Measurements from ENCODE around the gene STARD3. TPM values are rescaled to one million over a fixed set of nuclear protein-coding genes. Genes with fewer than 3 reads are reported as not detected.

The STARD3 gene
- total and polyA plus RNA-seq, 2 donors (not counting 3 experiments of a cell fraction or from before 2014, with no cell fraction given): 51.0 to 75.7 TPM

DNA sequence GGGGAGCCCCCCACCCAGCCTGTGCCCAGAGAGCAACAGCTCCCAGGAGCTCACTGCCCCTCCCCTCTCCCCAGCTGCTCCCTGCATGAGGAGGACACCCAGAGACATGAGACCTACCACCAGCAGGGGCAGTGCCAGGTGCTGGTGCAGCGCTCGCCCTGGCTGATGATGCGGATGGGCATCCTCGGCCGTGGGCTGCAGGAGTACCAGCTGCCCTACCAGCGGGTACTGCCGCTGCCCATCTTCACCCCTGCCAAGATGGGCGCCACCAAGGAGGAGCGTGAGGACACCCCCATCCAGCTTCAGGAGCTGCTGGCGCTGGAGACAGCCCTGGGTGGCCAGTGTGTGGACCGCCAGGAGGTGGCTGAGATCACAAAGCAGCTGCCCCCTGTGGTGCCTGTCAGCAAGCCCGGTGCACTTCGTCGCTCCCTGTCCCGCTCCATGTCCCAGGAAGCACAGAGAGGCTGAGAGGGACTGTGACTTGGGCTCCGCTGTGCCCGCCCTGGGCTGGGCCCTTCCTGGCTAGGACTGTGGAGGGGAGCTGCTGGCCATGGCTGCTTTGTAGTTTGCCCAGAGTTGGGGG is 28.8 kb downstream of the STARD3 start:
- DNase-seq (ENCODE audit: low read depth, low spot score) (no peak), FAIRE-seq (no peak)
- Histone ChIP-seq H3K9ac (replicated peaks; ENCODE audit: extremely low read depth, insufficient read depth, low read length) (no peak overlapping the region), H3K4me1 (ENCODE audit: control insufficient read depth, extremely low read depth, insufficient read depth, low read length) (no peaks in the 10 kb centered on the region), H3K4me2 (ENCODE audit: insufficient read depth, low read length) (no peak overlapping the region), H3K4me3 (replicated peaks in 1 of 3; ENCODE audit: insufficient read depth in 1 of 3, low read depth in 1 of 3, low read length in 3 of 3) (no peak overlapping the region), H3K79me2 (ENCODE audit: control insufficient read depth, insufficient read depth, low read length) (no peaks in the 10 kb centered on the region), H4K20me1 (replicated peaks; ENCODE audit: control insufficient read depth, extremely low read depth, insufficient read depth, low read length) (no peaks in the 10 kb centered on the region), H3K27ac (ENCODE audit: insufficient read depth, low read depth, low read length) (no peak overlapping the region), H2AFZ (ENCODE audit: low read depth, low read length) (no peak overlapping the region), H3K9me1 (replicated peaks; ENCODE audit: control insufficient read depth, extremely low read depth, insufficient read depth, low read length) (no peaks in the 10 kb centered on the region), H3K27me3 (ENCODE audit: control insufficient read depth in 2 of 2, insufficient read depth in 2 of 2, low read length in 2 of 2) (peaks cover 6 to 10% of the 10 kb centered on the region in 2 experiments), H3K9me3 (replicated peaks; ENCODE audit: control insufficient read depth, insufficient read depth, low read length) (no peaks in the 10 kb centered on the region), H3K36me3 (ENCODE audit: control insufficient read depth in 2 of 2, extremely low read depth in 1 of 2, insufficient read depth in 2 of 2, low read length in 2 of 2) (peaks cover 0 to 2% of the 10 kb centered on the region in 2 experiments)
- CTCF ChIA-PET: interaction anchor here (0.8 to 13.1 kb wide), 8 partner anchors 13 to 118 kb away, joined by 3 to 291 read pairs (median 6); no protein-coding TSS in a partner anchor
- TF ChIP-seq, protein P1, sequence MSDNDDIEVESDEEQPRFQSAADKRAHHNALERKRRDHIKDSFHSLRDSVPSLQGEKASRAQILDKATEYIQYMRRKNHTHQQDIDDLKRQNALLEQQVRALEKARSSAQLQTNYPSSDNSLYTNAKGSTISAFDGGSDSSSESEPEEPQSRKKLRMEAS (IDR thresholded peaks at IDR 0.05; ENCODE audit: insufficient read depth, insufficient read length): no peak
- TF ChIP-seq MYC (IDR thresholded peaks at IDR 0.05; ENCODE audit: low read depth, low read length) (no peak), GATA2 (IDR thresholded peaks at IDR 0.05; ENCODE audit: insufficient read depth, insufficient read length, low read depth, low read length) (no peak), EZH2 (IDR thresholded peaks at IDR 0.05; ENCODE audit: borderline replicate concordance, low read depth, low read length, severe bottlenecking) (no peak), POLR2A (IDR thresholded peaks at IDR 0.05; ENCODE audit: low read depth, low read length) (no peak), FOS (IDR thresholded peaks at IDR 0.05; ENCODE audit: borderline replicate concordance, insufficient read depth, low read length) (no peak), JUN (IDR thresholded peaks at IDR 0.05; ENCODE audit: borderline replicate concordance, insufficient read depth, insufficient read length, low read depth) (no peak), POLR2AphosphoS5 (IDR thresholded peaks at IDR 0.05; ENCODE audit: insufficient read depth, low read depth, low read length) (no peak)
- TF ChIP-seq, protein P2, sequence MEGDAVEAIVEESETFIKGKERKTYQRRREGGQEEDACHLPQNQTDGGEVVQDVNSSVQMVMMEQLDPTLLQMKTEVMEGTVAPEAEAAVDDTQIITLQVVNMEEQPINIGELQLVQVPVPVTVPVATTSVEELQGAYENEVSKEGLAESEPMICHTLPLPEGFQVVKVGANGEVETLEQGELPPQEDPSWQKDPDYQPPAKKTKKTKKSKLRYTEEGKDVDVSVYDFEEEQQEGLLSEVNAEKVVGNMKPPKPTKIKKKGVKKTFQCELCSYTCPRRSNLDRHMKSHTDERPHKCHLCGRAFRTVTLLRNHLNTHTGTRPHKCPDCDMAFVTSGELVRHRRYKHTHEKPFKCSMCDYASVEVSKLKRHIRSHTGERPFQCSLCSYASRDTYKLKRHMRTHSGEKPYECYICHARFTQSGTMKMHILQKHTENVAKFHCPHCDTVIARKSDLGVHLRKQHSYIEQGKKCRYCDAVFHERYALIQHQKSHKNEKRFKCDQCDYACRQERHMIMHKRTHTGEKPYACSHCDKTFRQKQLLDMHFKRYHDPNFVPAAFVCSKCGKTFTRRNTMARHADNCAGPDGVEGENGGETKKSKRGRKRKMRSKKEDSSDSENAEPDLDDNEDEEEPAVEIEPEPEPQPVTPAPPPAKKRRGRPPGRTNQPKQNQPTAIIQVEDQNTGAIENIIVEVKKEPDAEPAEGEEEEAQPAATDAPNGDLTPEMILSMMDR (IDR thresholded peaks at IDR 0.05; ENCODE audit: extremely low read depth in 1 of 2, insufficient read depth in 1 of 2, low read depth in 1 of 2, low read length in 2 of 2): no peak
- intact Hi-C loops (cut with micrococcal nuclease): no loop called here
- POLR2A ChIA-PET: no interaction called here
- dilution Hi-C loops (cut with MboI; ENCODE audit: extremely low pct_ligation_motif_present, low sequenced_read_pairs): no loop called here
- no TSS peak for BruUV-seq (replicated peaks)

All from endothelial cell of umbilical vein (primary cell).